ENCODE measurements around the gene CPNE9. TPM values are rescaled to one million over a fixed set of nuclear protein-coding genes. Genes with fewer than 3 reads are reported as not detected.

CPNE9 gene
- total and polyA plus RNA-seq, 2 of the 8 experiments (the other 6 are each of a cell fraction or from before 2014, with no cell fraction given), result 4.8 to 6.0 TPM

- Histone ChIP-seq H4K5ac (ENCODE audit: insufficient read length, low read depth, low read length) (no peak overlapping the region), H2BK5ac (ENCODE audit: low read depth, low read length) (no peak overlapping the region), H4K20me1 (replicated peaks in 1 of 2; ENCODE audit: control insufficient read depth in 1 of 2, insufficient read depth in 2 of 2, low read length in 2 of 2) (peaks cover 0 to 2% of the 10 kb centered on the region in 2 experiments), H3K27ac (ENCODE audit: low read depth, low read length) (no peak overlapping the region), H3K79me2 (ENCODE audit: control insufficient read depth in 1 of 2, insufficient read depth in 2 of 2, low read length in 2 of 2) (no peaks in the 10 kb centered on the region), H2BK20ac (ENCODE audit: low read length) (no peak overlapping the region), H2AFZ (ENCODE audit: low read length) (no peak overlapping the region), H2BK120ac (replicated peaks; ENCODE audit: low read depth, low read length) (no peak overlapping the region), H4K91ac (replicated peaks; ENCODE audit: insufficient read length, low read length) (no peak overlapping the region), H3K4me1 (replicated peaks in 1 of 4; ENCODE audit: control insufficient read depth in 3 of 4, insufficient read depth in 4 of 4, low read length in 3 of 4) (no peaks in the 10 kb centered on the region), H4K8ac (ENCODE audit: extremely low read depth, insufficient read depth, low read length) (no peak overlapping the region), H3K23me2 (ENCODE audit: low read depth, low read length) (no peaks in the 10 kb centered on the region), H3K4me3 (ENCODE audit: extremely low read depth in 1 of 4, insufficient read depth in 2 of 4, low read depth in 3 of 4, low read length in 4 of 4) (no peak overlapping the region), H3K79me1 (ENCODE audit: low read depth, low read length) (no peaks in the 10 kb centered on the region), H2BK12ac (ENCODE audit: low read depth, low read length) (no peak overlapping the region), H3K4ac (replicated peaks; ENCODE audit: insufficient read length, low read depth, low read length) (no peak overlapping the region), H3K56ac (replicated peaks; ENCODE audit: insufficient read length, low read depth, low read length) (no peak overlapping the region), H3K4me2 (ENCODE audit: insufficient read depth in 1 of 2, low read depth in 2 of 2, low read length in 2 of 2) (no peak overlapping the region), H3K36me3 (ENCODE audit: control insufficient read depth in 2 of 4, insufficient read depth in 4 of 4, low read length in 3 of 4) (peaks cover 8 to 18% (median 12%) of the 10 kb centered on the region in 4 experiments; a peak in 6 of 8 replicates), H3K23ac (ENCODE audit: insufficient read length) (no peak overlapping the region), H3K9me3 (ENCODE audit: insufficient read depth in 2 of 2, low read depth in 1 of 2, low read length in 1 of 2) (no peaks in the 10 kb centered on the region), H3K27me3 (replicated peaks in 1 of 4; ENCODE audit: control insufficient read depth in 3 of 4, extremely low read depth in 1 of 4, insufficient read depth in 3 of 4, low read length in 3 of 4) (no peaks in the 10 kb centered on the region; a peak in 2 of 7 replicates), H3K9ac (replicated peaks in 1 of 4; ENCODE audit: extremely low read depth in 1 of 4, low read depth in 3 of 4, low read length in 3 of 4) (no peak overlapping the region), H2AK5ac (ENCODE audit: low read depth, low read length) (no peak overlapping the region), H2BK15ac (ENCODE audit: low read length) (no peak overlapping the region), H3K18ac (ENCODE audit: extremely low read depth, low read length) (no peak overlapping the region), H3K14ac (ENCODE audit: insufficient read length) (no peak overlapping the region)
- ChIA-PET CTCF (ENCODE audit: partially characterized antibody) (interaction anchor here (0.8 to 6.9 kb wide), 5 partner anchors 20 to 189 kb away, joined by 3 to 48 read pairs (median 3); no protein-coding TSS in a partner anchor), POLR2A (ENCODE audit: partially characterized antibody) (interaction anchor here (1.3 kb wide), 1 partner anchor 10 kb away, joined by 3 read pairs; no protein-coding TSS in a partner anchor)
- FAIRE-seq, result no peak
- no peak for DNase-seq (ENCODE audit: low read depth in 1 of 2, low spot score in 2 of 2)
- 86% methylated on average over 5 of the region's 5 CpGs; no CpG with 5 or more reads in 1 of the 2 experiments for WGBS, 2 experiments (ENCODE audit: extremely low coverage in 1 of 2, insufficient coverage in 1 of 2, insufficient read length in 1 of 2, insufficient replicate concordance in 2 of 2, low coverage in 1 of 2, low lambda C conversion rate in 2 of 2, missing lambda C conversion rate in 1 of 2)
- TF ChIP-seq SP2 (IDR thresholded peaks at IDR 0.05; ENCODE audit: low read length) (no peak), ASH2L (IDR thresholded peaks at IDR 0.05; ENCODE audit: low read length) (no peak), HDAC6 (IDR thresholded peaks at IDR 0.05; ENCODE audit: low read depth, low read length) (no peak), KDM4A (IDR thresholded peaks at IDR 0.05; ENCODE audit: low read depth, low read length, severe bottlenecking) (no peak)
Measured at GRCh38 chr3:9692416-9692815, 11.2 kb upstream of the CPNE9 start.
